GM21447 (cell line): ENCODE measurements around the gene BCAS1.
"Not testable (repeated sequence)": the region's sequence is repeated elsewhere in the genome, so short reads cannot be mapped to it uniquely, and the experiment has no call there.

Experiments
- ATAC-seq: cut with Tn5 transposase; IDR thresholded peaks from one replicate; pipeline ENCODE4 v1.9.1; 2021; ENCODE audit not compliant: unreplicated experiment

Gene BCAS1

GRCh38 chr20:53990003-53990402, 80.4 kb downstream of the BCAS1 start:
- ATAC-seq = no peak

- no peak for ATAC-seq
Measured at GRCh38 chr20:53989401-53989800, 81.0 kb downstream of the BCAS1 start.

- ATAC-seq = no peak
Measured at GRCh38 chr20:53986037-53986650, 84.2 kb downstream of the BCAS1 start.

GRCh38 chr20:53985150-53985518, 85.3 kb downstream of the BCAS1 start:
- no peak for ATAC-seq

GRCh38 chr20:53984356-53985149, 85.8 kb downstream of the BCAS1 start:
- no peak for ATAC-seq

GRCh38 chr20:53983401-53983800, 87.0 kb downstream of the BCAS1 start:
- ATAC-seq = no peak

- no peak for ATAC-seq
Measured at GRCh38 chr20:53982624-53983023, 87.8 kb downstream of the BCAS1 start.

- no peak for ATAC-seq
Measured at GRCh38 chr20:53981752-53982437, 88.5 kb downstream of the BCAS1 start.

GRCh38 chr20:53981130-53981529, 89.3 kb downstream of the BCAS1 start:
- ATAC-seq = no peak

- no peak for ATAC-seq
Measured at GRCh38 chr20:53980031-53980465, 90.3 kb downstream of the BCAS1 start.

GRCh38 chr20:53978497-53978896, 91.9 kb downstream of the BCAS1 start:
- ATAC-seq = no peak

GRCh38 chr20:53977391-53977790, 93.0 kb downstream of the BCAS1 start:
- no peak for ATAC-seq

GRCh38 chr20:53975761-53976160, 94.6 kb downstream of the BCAS1 start:
- ATAC-seq = no peak

- ATAC-seq = no peak
Measured at GRCh38 chr20:53974785-53975555, 95.4 kb downstream of the BCAS1 start.

GRCh38 chr20:53973882-53974281, 96.5 kb downstream of the BCAS1 start:
- ATAC-seq = not testable (repeated sequence)

GRCh38 chr20:53972179-53972578, 98.2 kb downstream of the BCAS1 start:
- ATAC-seq = no peak

- no peak for ATAC-seq
Measured at GRCh38 chr20:53971096-53971683, 99.2 kb downstream of the BCAS1 start.

GRCh38 chr20:53970232-53970631, 100.2 kb downstream of the BCAS1 start:
- no peak for ATAC-seq

- ATAC-seq = no peak
Measured at GRCh38 chr20:53967527-53967926, 102.9 kb downstream of the BCAS1 start.

- ATAC-seq = no peak
Measured at GRCh38 chr20:53966774-53967398, 103.5 kb downstream of the BCAS1 start.
